HL-60 (cell line): Measurements from ENCODE around the gene ABCA7.

Source experiments
- GABPA ChIP-seq: IDR thresholded peaks from 2 replicates; pipeline ENCODE4 v1.6.1; 2012; ENCODE audit warnings: low read depth
- POLR2AphosphoS5 ChIP-seq: IDR thresholded peaks from 2 replicates; pipeline ENCODE4 v1.6.1; 2012; ENCODE audit warnings: low read depth
- REST ChIP-seq: IDR thresholded peaks from 2 replicates; pipeline ENCODE4 v1.6.1; 2012; ENCODE audit warnings: low read depth; ENCODE audit not compliant: insufficient replicate concordance
- SPI1 ChIP-seq: IDR thresholded peaks from 2 replicates; pipeline ENCODE4 v1.6.1; 2012; ENCODE audit warnings: low read depth, mild to moderate bottlenecking, borderline replicate concordance
- TF ChIP-seq, protein P1 (sequence below): IDR thresholded peaks from one replicate; pipeline ENCODE4 v1.5.1; 2011; ENCODE audit warnings: low read length, control low read depth, inconsistent platforms; ENCODE audit not compliant: insufficient read depth

GRCh38 chr19:1027650-1028061, 12.3 kb upstream of the ABCA7 start:
- TF ChIP-seq, protein P1, sequence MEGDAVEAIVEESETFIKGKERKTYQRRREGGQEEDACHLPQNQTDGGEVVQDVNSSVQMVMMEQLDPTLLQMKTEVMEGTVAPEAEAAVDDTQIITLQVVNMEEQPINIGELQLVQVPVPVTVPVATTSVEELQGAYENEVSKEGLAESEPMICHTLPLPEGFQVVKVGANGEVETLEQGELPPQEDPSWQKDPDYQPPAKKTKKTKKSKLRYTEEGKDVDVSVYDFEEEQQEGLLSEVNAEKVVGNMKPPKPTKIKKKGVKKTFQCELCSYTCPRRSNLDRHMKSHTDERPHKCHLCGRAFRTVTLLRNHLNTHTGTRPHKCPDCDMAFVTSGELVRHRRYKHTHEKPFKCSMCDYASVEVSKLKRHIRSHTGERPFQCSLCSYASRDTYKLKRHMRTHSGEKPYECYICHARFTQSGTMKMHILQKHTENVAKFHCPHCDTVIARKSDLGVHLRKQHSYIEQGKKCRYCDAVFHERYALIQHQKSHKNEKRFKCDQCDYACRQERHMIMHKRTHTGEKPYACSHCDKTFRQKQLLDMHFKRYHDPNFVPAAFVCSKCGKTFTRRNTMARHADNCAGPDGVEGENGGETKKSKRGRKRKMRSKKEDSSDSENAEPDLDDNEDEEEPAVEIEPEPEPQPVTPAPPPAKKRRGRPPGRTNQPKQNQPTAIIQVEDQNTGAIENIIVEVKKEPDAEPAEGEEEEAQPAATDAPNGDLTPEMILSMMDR, result no peak
- TF ChIP-seq POLR2AphosphoS5 (no peak), REST (no peak), GABPA (no peak), SPI1 (no peak)
